NCI-H345 (cell line): Measurements from ENCODE around the gene PDE3B.
A peak's percentile ranks its signal among the peaks of the same experiment; 100 is the strongest.
"Not testable (repeated sequence)": the region's sequence is repeated elsewhere in the genome, so short reads cannot be mapped to it uniquely, and the experiment has no call there.

Source experiments
- DNase-seq: peaks from one replicate; lab custom pipeline; 2025; lab: John Stamatoyannopoulos, UW

The PDE3B gene

GRCh38 chr11:14641801-14642200 lies 1.8 kb upstream of the PDE3B start:
- DNase-seq, result no peak

GRCh38 chr11:14642453-14642852 lies 1.2 kb upstream of the PDE3B start:
- DNase-seq, result no peak

GRCh38 chr11:14642873-14643696 lies 519 bp upstream of the PDE3B start:
- no peak for DNase-seq

- DNase-seq, result peak; percentile 49
These were observed 816 bp downstream of the PDE3B start for GRCh38 chr11:14644226-14645014.

- DNase-seq, result peak; percentile 47
These were observed 1.7 kb downstream of the PDE3B start for GRCh38 chr11:14645015-14645912.

GRCh38 chr11:14645985-14646900 lies 2.6 kb downstream of the PDE3B start:
- DNase-seq, result no peak

GRCh38 chr11:14650064-14650463 lies 6.5 kb downstream of the PDE3B start:
- DNase-seq, result no peak

GRCh38 chr11:14653090-14653489 lies 9.5 kb downstream of the PDE3B start:
- no peak for DNase-seq

- DNase-seq, result no peak
These were observed 11.8 kb downstream of the PDE3B start for GRCh38 chr11:14655435-14655834.

GRCh38 chr11:14656536-14657457 lies 13.2 kb downstream of the PDE3B start:
- DNase-seq, result no peak

- no peak for DNase-seq
These were observed 14.2 kb downstream of the PDE3B start for GRCh38 chr11:14657841-14658240.

- not testable (repeated sequence) for DNase-seq
These were observed 21.3 kb downstream of the PDE3B start for GRCh38 chr11:14664926-14665325.

- not testable (repeated sequence) for DNase-seq
These were observed 23.7 kb downstream of the PDE3B start for GRCh38 chr11:14667329-14667728.

GRCh38 chr11:14668731-14669301 lies 25.2 kb downstream of the PDE3B start:
- no peak for DNase-seq

- DNase-seq, result no peak
These were observed 25.9 kb downstream of the PDE3B start for GRCh38 chr11:14669499-14669898.

- DNase-seq, result no peak
These were observed 26.4 kb downstream of the PDE3B start for GRCh38 chr11:14669958-14670357.

GRCh38 chr11:14672635-14673034 lies 29.0 kb downstream of the PDE3B start:
- no peak for DNase-seq

- DNase-seq, result no peak
These were observed 29.8 kb downstream of the PDE3B start for GRCh38 chr11:14673421-14673820.

- DNase-seq, result no peak
These were observed 30.3 kb downstream of the PDE3B start for GRCh38 chr11:14673824-14674405.
